HG03064 (cell line): ENCODE measurements around the gene HDDC3.

Experiments
- ATAC-seq: cut with Tn5 transposase; IDR thresholded peaks from one replicate; pipeline ENCODE4 v1.9.1; 2021; ENCODE audit warnings: low read depth; ENCODE audit not compliant: unreplicated experiment

Gene HDDC3

GRCh38 chr15:90931828-90932659, at the start of gene HDDC3:
HDDC3 (minus strand) TSS chr15:90932549; CDS start chr15:90932540, 9 bp downstream.
- ATAC-seq = peak; percentile 52

GRCh38 chr15:90982135-90982534, 49.8 kb upstream of the HDDC3 start:
- peak; percentile 29 for ATAC-seq

GRCh38 chr15:90981681-90982080, 49.3 kb upstream of the HDDC3 start:
- ATAC-seq = peak; percentile 87

- no peak for ATAC-seq
Measured at GRCh38 chr15:90979582-90979981, 47.2 kb upstream of the HDDC3 start.

GRCh38 chr15:90974216-90974615, 41.9 kb upstream of the HDDC3 start:
- ATAC-seq = no peak

GRCh38 chr15:90972133-90972532, 39.8 kb upstream of the HDDC3 start:
- ATAC-seq = no peak

- ATAC-seq = no peak
Measured at GRCh38 chr15:90970274-90970673, 37.9 kb upstream of the HDDC3 start.

GRCh38 chr15:90968434-90968833, 36.1 kb upstream of the HDDC3 start:
- ATAC-seq = no peak

- no peak for ATAC-seq
Measured at GRCh38 chr15:90967206-90967605, 34.9 kb upstream of the HDDC3 start.

- ATAC-seq = no peak
Measured at GRCh38 chr15:90966262-90966661, 33.9 kb upstream of the HDDC3 start.

- no peak for ATAC-seq
Measured at GRCh38 chr15:90962021-90962420, 29.7 kb upstream of the HDDC3 start.

GRCh38 chr15:90960298-90961091, 28.1 kb upstream of the HDDC3 start:
- ATAC-seq = no peak

- ATAC-seq = no peak
Measured at GRCh38 chr15:90959894-90960293, 27.5 kb upstream of the HDDC3 start.

- no peak for ATAC-seq
Measured at GRCh38 chr15:90959028-90959595, 26.8 kb upstream of the HDDC3 start.

- no peak for ATAC-seq
Measured at GRCh38 chr15:90957791-90958190, 25.4 kb upstream of the HDDC3 start.

GRCh38 chr15:90957031-90957790, 24.9 kb upstream of the HDDC3 start:
- no peak for ATAC-seq

GRCh38 chr15:90956274-90957030, 24.1 kb upstream of the HDDC3 start:
- no peak for ATAC-seq

GRCh38 chr15:90955624-90956273, 23.4 kb upstream of the HDDC3 start:
- ATAC-seq = no peak
